GM18508 (cell line): ENCODE data around the gene TBX1.

Experiments used
- ATAC-seq: cut with Tn5 transposase; IDR thresholded peaks from one replicate; pipeline ENCODE4 v1.9.1; 2021; ENCODE audit warnings: moderate number of reproducible peaks; ENCODE audit not compliant: insufficient read depth, unreplicated experiment

The TBX1 gene

GRCh38 chr22:19807914-19808872 lies 47.6 kb downstream of the TBX1 start:
- no peak for ATAC-seq

- no peak for ATAC-seq
These were observed 48.4 kb downstream of the TBX1 start for GRCh38 chr22:19808873-19809478.

GRCh38 chr22:19809741-19810140 lies 49.2 kb downstream of the TBX1 start:
- ATAC-seq = no peak

GRCh38 chr22:19810381-19811201 lies 50.0 kb downstream of the TBX1 start:
- ATAC-seq = no peak

GRCh38 chr22:19811211-19811621 lies 50.6 kb downstream of the TBX1 start:
- no peak for ATAC-seq

- ATAC-seq = no peak
These were observed 51.5 kb downstream of the TBX1 start for GRCh38 chr22:19811811-19812771.

- no peak for ATAC-seq
These were observed 52.3 kb downstream of the TBX1 start for GRCh38 chr22:19812910-19813309.

- no peak for ATAC-seq
These were observed 53.9 kb downstream of the TBX1 start for GRCh38 chr22:19814428-19814827.

GRCh38 chr22:19815093-19815822 lies 54.7 kb downstream of the TBX1 start:
- no peak for ATAC-seq

GRCh38 chr22:19815823-19816290 lies 55.3 kb downstream of the TBX1 start:
- no peak for ATAC-seq

GRCh38 chr22:19816372-19817119 lies 56.0 kb downstream of the TBX1 start:
- ATAC-seq = no peak
